ENCODE data around the gene PNPLA5.

The PNPLA5 gene

GRCh38 chr22:43891360-43892182, at the start of gene PNPLA5:
Gene PNPLA5 (minus strand): TSS chr22:43892013. CDS start chr22:43891880, 133 bp downstream.
- no peak within 1 kb of the TSS for H3K4me3 ChIP-seq (ENCODE audit: low read depth, low read length)
- TF ChIP-seq CTCF (IDR thresholded peaks at IDR 0.05; ENCODE audit: borderline replicate concordance, insufficient read depth, low read depth, low read length) = no peak

GRCh38 chr22:43941449-43941848, 49.6 kb upstream of the PNPLA5 start:
- no peak for TF ChIP-seq CTCF (IDR thresholded peaks at IDR 0.05; ENCODE audit: borderline replicate concordance, insufficient read depth, low read depth, low read length)

GRCh38 chr22:43931771-43932170, 40.0 kb upstream of the PNPLA5 start:
- no peak overlapping the region for H3K4me3 ChIP-seq (ENCODE audit: low read depth, low read length)
- TF ChIP-seq CTCF (IDR thresholded peaks at IDR 0.05; ENCODE audit: borderline replicate concordance, insufficient read depth, low read depth, low read length) = no peak

More at GRCh38 chr22:43941449-43941848, 49.6 kb upstream of the PNPLA5 start:
- H3K4me3 ChIP-seq (ENCODE audit: low read depth, low read length) = no peak overlapping the region

GRCh38 chr22:43928908-43929307, 37.1 kb upstream of the PNPLA5 start:
- TF ChIP-seq CTCF (IDR thresholded peaks at IDR 0.05; ENCODE audit: borderline replicate concordance, insufficient read depth, low read depth, low read length) = no peak
- no peak overlapping the region for H3K4me3 ChIP-seq (ENCODE audit: low read depth, low read length)

GRCh38 chr22:43928468-43928867, 36.7 kb upstream of the PNPLA5 start:
- no peak for TF ChIP-seq CTCF (IDR thresholded peaks at IDR 0.05; ENCODE audit: borderline replicate concordance, insufficient read depth, low read depth, low read length)
- no peak overlapping the region for H3K4me3 ChIP-seq (ENCODE audit: low read depth, low read length)

- TF ChIP-seq CTCF (IDR thresholded peaks at IDR 0.05; ENCODE audit: borderline replicate concordance, insufficient read depth, low read depth, low read length) = no peak
- no peak overlapping the region for H3K4me3 ChIP-seq (ENCODE audit: low read depth, low read length)
Measured at GRCh38 chr22:43926349-43926710, 34.5 kb upstream of the PNPLA5 start.

All from GM12875 (cell line).